Lung (tissue), 10 donors: ENCODE measurements around the gene KMT2C. TPM values are rescaled to one million over a fixed set of nuclear protein-coding genes. Genes with fewer than 3 reads are reported as not detected.
A peak's percentile ranks its signal among the peaks of the same experiment; 100 is the strongest.
"Not testable (repeated sequence)": the region's sequence is repeated elsewhere in the genome, so short reads cannot be mapped to it uniquely, and the experiment has no call there.

Experiments
- ATAC-seq: fragments of 200-7000 bp; cut with Tn5 transposase; one replicate; pipeline ENCODE4 v1.9.1; 2020; ENCODE audit warnings: moderate number of reproducible peaks; ENCODE audit not compliant: insufficient read depth, low FRiP score
- DNase-seq, 3 donors: peaks; one replicate each; pipeline ENCODE4 v3.0.0-alpha.2; 2013 to 2017
- H3K27ac ChIP-seq, 2 donors: one replicate each; pipeline ENCODE4 v1.5.1; 2013; ENCODE audit warnings: mild to moderate bottlenecking in 2 of 2, moderate library complexity in 2 of 2, control low read depth in 1 of 2, inconsistent platforms in 1 of 2, low read depth in 1 of 2, low read length in 1 of 2
- H3K27me3 ChIP-seq, 3 donors: one replicate each; pipeline ENCODE4 v1.5.1; 2013; ENCODE audit warnings: low read length in 2 of 3; ENCODE audit not compliant: control insufficient read depth in 3 of 3, insufficient read depth in 3 of 3
- H3K36me3 ChIP-seq, 4 donors: one replicate each; pipeline ENCODE4 v1.5.1; 2013; ENCODE audit warnings: low read length in 4 of 4, mild to moderate bottlenecking in 1 of 4, moderate library complexity in 1 of 4; ENCODE audit not compliant: control insufficient read depth in 4 of 4, insufficient read depth in 4 of 4
- H3K4me1 ChIP-seq, 5 donors: one replicate each; pipeline ENCODE4 v1.5.1; 2013; ENCODE audit warnings: low read length in 5 of 5, mild to moderate bottlenecking in 2 of 5, moderate library complexity in 1 of 5; ENCODE audit not compliant: control insufficient read depth in 5 of 5, insufficient read depth in 5 of 5
- H3K4me3 ChIP-seq: one replicate; pipeline ENCODE4 v1.5.1; 2013; ENCODE audit warnings: mild to moderate bottlenecking, control low read depth, moderate library complexity
- H3K9ac ChIP-seq, 2 donors: one replicate each; pipeline ENCODE4 v1.5.1; 2013; ENCODE audit warnings: low read length in 2 of 2, control low read depth in 1 of 2; ENCODE audit not compliant: insufficient read depth in 1 of 2
- H3K9me3 ChIP-seq, 4 donors: one replicate each; pipeline ENCODE4 v1.5.1; 2013; ENCODE audit warnings: low read length in 3 of 4, mild to moderate bottlenecking in 1 of 4, moderate library complexity in 1 of 4; ENCODE audit not compliant: control insufficient read depth in 4 of 4, insufficient read depth in 3 of 4
- WGBS, 2 donors: extraction: QIAGEN DNeasy Blood & Tissue Kit; methylation state at CpG; one replicate each; pipeline ENCODE4 v1.1.7; 2013; 5-methylcytosine and 5-hydroxymethylcytosine counted together
- polyA plus RNA-seq, 2 donors: library from polyadenylated mRNA; stranded (reverse); fragments of 200-250 nt; gene quantifications; one replicate each; pipeline ENCODE4 v1.2.1, GENCODE V29; 2013
- total RNA-seq, 2 donors: library from RNA; depleted of rRNA in 1 of 2; stranded (reverse); fragments of >200 nt in 1 of 2; gene quantifications; one replicate each; pipeline ENCODE4 v1.2.1, GENCODE V29; 2014 to 2021
- donor health status: Bipolar disorder and iron deficiency.
- donor health status: healthy.
- donor health status: DM: yes; HTN: yes; CAD: no.

Gene KMT2C
- total and polyA plus RNA-seq, 4 donors, result 10.2 to 115 (median 52.3) TPM

- not testable (repeated sequence) for ATAC-seq
Observed at GRCh38 chr7:152270427-152270826, 165.4 kb downstream of the KMT2C start.

GRCh38 chr7:152266859-152267258 lies 168.9 kb downstream of the KMT2C start:
- not testable (repeated sequence) for H3K9ac ChIP-seq, H3K9me3 ChIP-seq, H3K27me3 ChIP-seq, ATAC-seq, DNase-seq, H3K4me1 ChIP-seq, H3K27ac ChIP-seq, H3K36me3 ChIP-seq, H3K4me3 ChIP-seq
- WGBS, 2 donors, result 81 to 84% methylated on average over 2 of the region's 2 CpGs

More at GRCh38 chr7:152270427-152270826, 165.4 kb downstream of the KMT2C start:
- H3K27me3 ChIP-seq, H3K4me1 ChIP-seq, H3K9me3 ChIP-seq, H3K4me3 ChIP-seq, H3K36me3 ChIP-seq, H3K9ac ChIP-seq, H3K27ac ChIP-seq: not testable (repeated sequence)
- WGBS, 2 donors, result 94 to 95% methylated on average over 2 of the region's 2 CpGs
- peak in 1 of 3 donors; percentile 6 for DNase-seq

- not testable (repeated sequence) for H3K27me3 ChIP-seq, DNase-seq, H3K4me3 ChIP-seq, H3K9me3 ChIP-seq, H3K4me1 ChIP-seq, H3K27ac ChIP-seq, H3K9ac ChIP-seq, H3K36me3 ChIP-seq
- ATAC-seq, result peak; percentile 31
- 71% methylated on average over 5 of the region's 5 CpGs for WGBS, 2 donors
Observed at GRCh38 chr7:152264915-152265314, 170.9 kb downstream of the KMT2C start.

GRCh38 chr7:152262146-152262545 lies 173.7 kb downstream of the KMT2C start:
- ATAC-seq, H3K4me3 ChIP-seq, H3K4me1 ChIP-seq, DNase-seq, H3K27me3 ChIP-seq, H3K9ac ChIP-seq, H3K27ac ChIP-seq, H3K9me3 ChIP-seq: not testable (repeated sequence)
- H3K36me3 ChIP-seq, result peaks cover 5 to 13% (median 5%) of the 10 kb centered on the region in 4 donors
- 90 to 94% methylated on average over 8 of the region's 8 CpGs for WGBS, 2 donors

GRCh38 chr7:152259645-152260044 lies 176.2 kb downstream of the KMT2C start:
- not testable (repeated sequence) for DNase-seq, H3K9ac ChIP-seq, H3K27me3 ChIP-seq, H3K4me1 ChIP-seq, H3K4me3 ChIP-seq, H3K9me3 ChIP-seq, H3K27ac ChIP-seq, ATAC-seq
- peaks cover 5 to 13% (median 5%) of the 10 kb centered on the region in 4 donors for H3K36me3 ChIP-seq

GRCh38 chr7:152247851-152248250 lies 188.0 kb downstream of the KMT2C start:
- WGBS, 2 donors, result 82 to 85% methylated on average over 2 of the region's 2 CpGs
- not testable (repeated sequence) for ATAC-seq, H3K36me3 ChIP-seq

GRCh38 chr7:152245417-152245816 lies 190.4 kb downstream of the KMT2C start:
- H3K27ac ChIP-seq, H3K4me3 ChIP-seq, H3K36me3 ChIP-seq, H3K9ac ChIP-seq, DNase-seq, H3K27me3 ChIP-seq, H3K4me1 ChIP-seq, H3K9me3 ChIP-seq, ATAC-seq: not testable (repeated sequence)
- WGBS, 2 donors, result 69 to 72% methylated on average over 2 of the region's 2 CpGs

More at GRCh38 chr7:152247851-152248250, 188.0 kb downstream of the KMT2C start:
- not testable (repeated sequence) for DNase-seq, H3K9me3 ChIP-seq, H3K27ac ChIP-seq, H3K27me3 ChIP-seq, H3K9ac ChIP-seq, H3K4me3 ChIP-seq, H3K4me1 ChIP-seq

GRCh38 chr7:152243464-152243863 lies 192.3 kb downstream of the KMT2C start:
- not testable (repeated sequence) for H3K9me3 ChIP-seq, H3K36me3 ChIP-seq, H3K4me1 ChIP-seq, H3K27ac ChIP-seq, H3K9ac ChIP-seq, DNase-seq, ATAC-seq, H3K27me3 ChIP-seq, H3K4me3 ChIP-seq
- 96 to 97% methylated on average over 11 of the region's 11 CpGs for WGBS, 2 donors
